IPS-15b (cell line): ENCODE results near the gene C6orf136.

Experiments
- H3K27me3 ChIP-seq: one replicate; pipeline ENCODE4 v1.6.1; 2013; ENCODE audit warnings: low read length; ENCODE audit not compliant: control insufficient read depth, insufficient read depth
- H3K36me3 ChIP-seq: one replicate; pipeline ENCODE4 v1.6.1; 2013; ENCODE audit warnings: low read length; ENCODE audit not compliant: control insufficient read depth, insufficient read depth
- H3K4me1 ChIP-seq: one replicate; pipeline ENCODE4 v1.6.1; 2013; ENCODE audit warnings: mild to moderate bottlenecking, low read length; ENCODE audit not compliant: control insufficient read depth, insufficient read depth
- H3K4me3 ChIP-seq: one replicate; pipeline ENCODE4 v1.5.1; 2013; ENCODE audit warnings: low read depth, low read length
- H3K9ac ChIP-seq: one replicate; pipeline ENCODE4 v1.6.1; 2013; ENCODE audit warnings: low read depth, mild to moderate bottlenecking, low read length
- H3K9me3 ChIP-seq: one replicate; pipeline ENCODE4 v1.6.1; 2013; ENCODE audit warnings: mild to moderate bottlenecking, low read length; ENCODE audit not compliant: control insufficient read depth, insufficient read depth

Gene C6orf136

DNA sequence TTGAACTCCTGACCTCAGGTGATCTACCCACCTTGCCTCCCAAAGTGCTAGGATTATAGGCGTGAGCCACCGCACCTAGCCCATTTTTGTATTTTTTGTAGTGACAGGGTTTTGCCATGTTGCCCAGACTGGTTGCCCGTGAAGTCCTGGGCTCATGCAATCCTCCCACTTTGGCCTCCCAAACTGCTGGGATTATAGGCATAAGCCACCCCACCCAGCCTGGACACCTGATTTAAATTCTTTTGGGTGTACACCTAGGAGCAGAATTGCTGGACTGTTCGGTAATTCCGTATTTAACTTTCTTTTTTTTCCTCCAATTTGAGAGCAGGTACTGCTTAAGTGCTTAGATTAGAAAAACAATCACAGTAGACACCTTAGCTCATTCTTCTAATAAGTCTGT, 49.5 kb downstream of the C6orf136 start:
- Histone ChIP-seq H3K27me3 (no peaks in the 10 kb centered on the region), H3K4me3 (no peak overlapping the region), H3K4me1 (no peaks in the 10 kb centered on the region), H3K9ac (no peak overlapping the region), H3K36me3 (no peaks in the 10 kb centered on the region), H3K9me3 (no peaks in the 10 kb centered on the region)

- Histone ChIP-seq H3K9ac (no peak overlapping the region), H3K36me3 (peaks cover 9% of the 10 kb centered on the region), H3K27me3 (no peaks in the 10 kb centered on the region), H3K9me3 (no peaks in the 10 kb centered on the region), H3K4me1 (no peaks in the 10 kb centered on the region), H3K4me3 (no peak overlapping the region)
Measured at GRCh38 chr6:30700340-30700739, 53.4 kb downstream of the C6orf136 start.
